ENCODE data around the gene SPINK5.
"Not testable (repeated sequence)": the region's sequence is repeated elsewhere in the genome, so short reads cannot be mapped to it uniquely, and the experiment has no call there.

Gene SPINK5

DNA sequence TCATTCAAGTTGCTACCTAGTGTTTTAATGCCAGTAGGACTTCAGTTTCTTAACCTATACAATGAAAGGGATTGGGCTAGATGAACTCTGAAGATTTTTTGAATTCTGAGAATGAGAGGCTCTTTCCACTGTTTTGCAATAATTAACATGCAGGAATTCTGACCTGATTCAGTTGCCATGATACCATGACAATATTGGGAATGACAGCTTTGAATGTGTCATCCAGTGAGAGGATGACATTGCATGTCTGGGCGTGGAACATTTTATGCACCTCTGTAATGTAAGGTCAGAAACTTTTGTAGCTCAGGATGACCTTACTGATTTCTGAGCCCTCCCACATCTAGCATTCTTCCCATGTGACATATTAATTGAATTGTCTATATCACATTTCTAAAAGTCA lies 30.6 kb upstream of the SPINK5 start:
- no peaks in the 10 kb centered on the region for H3K4me1 Mint-ChIP-seq
- H3K9me3 Mint-ChIP-seq, result no peaks in the 10 kb centered on the region
- H3K36me3 Mint-ChIP-seq (ENCODE audit: low read depth), result no peaks in the 10 kb centered on the region
- H3K4me3 Mint-ChIP-seq, result no peak overlapping the region
- H3K27me3 Mint-ChIP-seq (ENCODE audit: low read depth), result no peaks in the 10 kb centered on the region
- H3K27ac Mint-ChIP-seq, result no peak overlapping the region
- TF ChIP-seq, protein P1, sequence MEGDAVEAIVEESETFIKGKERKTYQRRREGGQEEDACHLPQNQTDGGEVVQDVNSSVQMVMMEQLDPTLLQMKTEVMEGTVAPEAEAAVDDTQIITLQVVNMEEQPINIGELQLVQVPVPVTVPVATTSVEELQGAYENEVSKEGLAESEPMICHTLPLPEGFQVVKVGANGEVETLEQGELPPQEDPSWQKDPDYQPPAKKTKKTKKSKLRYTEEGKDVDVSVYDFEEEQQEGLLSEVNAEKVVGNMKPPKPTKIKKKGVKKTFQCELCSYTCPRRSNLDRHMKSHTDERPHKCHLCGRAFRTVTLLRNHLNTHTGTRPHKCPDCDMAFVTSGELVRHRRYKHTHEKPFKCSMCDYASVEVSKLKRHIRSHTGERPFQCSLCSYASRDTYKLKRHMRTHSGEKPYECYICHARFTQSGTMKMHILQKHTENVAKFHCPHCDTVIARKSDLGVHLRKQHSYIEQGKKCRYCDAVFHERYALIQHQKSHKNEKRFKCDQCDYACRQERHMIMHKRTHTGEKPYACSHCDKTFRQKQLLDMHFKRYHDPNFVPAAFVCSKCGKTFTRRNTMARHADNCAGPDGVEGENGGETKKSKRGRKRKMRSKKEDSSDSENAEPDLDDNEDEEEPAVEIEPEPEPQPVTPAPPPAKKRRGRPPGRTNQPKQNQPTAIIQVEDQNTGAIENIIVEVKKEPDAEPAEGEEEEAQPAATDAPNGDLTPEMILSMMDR (IDR thresholded peaks at IDR 0.05; ENCODE audit: unreplicated experiment in 3 of 3), result no peak

DNA sequence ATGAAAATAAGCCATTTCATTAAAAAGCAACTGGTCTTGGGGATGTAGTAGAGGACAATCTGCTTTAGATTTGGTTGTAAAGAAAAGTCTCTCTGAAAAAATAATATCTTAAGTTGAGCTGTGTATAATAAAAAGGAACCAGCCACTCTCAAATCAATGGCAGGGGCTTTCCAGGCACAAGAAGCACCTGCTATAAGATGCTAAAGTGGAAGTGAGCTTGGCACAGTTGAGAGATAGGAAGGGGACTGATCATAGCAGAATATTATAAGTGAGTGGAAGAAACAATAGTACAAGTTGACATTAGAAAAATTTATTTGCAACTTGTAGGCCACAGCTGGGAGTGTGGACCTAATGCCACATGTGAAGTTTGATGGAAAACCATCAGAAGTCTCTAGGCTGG lies 28.1 kb upstream of the SPINK5 start:
- TF ChIP-seq, protein P1 (IDR thresholded peaks at IDR 0.05; ENCODE audit: unreplicated experiment in 3 of 3), result no peak
- Mint-ChIP-seq H3K9me3 (no peaks in the 10 kb centered on the region), H3K4me1 (no peaks in the 10 kb centered on the region), H3K4me3 (no peak overlapping the region), H3K27me3 (ENCODE audit: low read depth) (no peaks in the 10 kb centered on the region), H3K36me3 (ENCODE audit: low read depth) (no peaks in the 10 kb centered on the region), H3K27ac (no peak overlapping the region)

DNA sequence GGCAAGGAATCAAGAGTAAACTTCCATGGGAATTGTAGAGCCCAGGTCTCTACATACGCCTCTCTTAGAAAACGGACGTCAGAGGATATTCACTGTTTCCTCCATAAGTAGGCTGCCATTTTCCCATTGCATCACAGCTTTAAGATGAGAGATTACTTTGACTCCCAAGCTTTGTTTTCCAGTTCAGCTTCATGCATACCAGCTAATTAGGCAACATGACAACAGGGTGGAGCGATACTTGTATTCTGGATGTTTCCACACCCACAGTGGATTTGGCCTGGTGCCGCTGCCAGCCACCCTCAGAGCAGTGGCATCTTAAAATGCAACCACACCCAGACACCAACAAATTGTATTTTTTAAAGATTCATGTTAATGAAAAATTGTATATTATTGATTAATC lies 20.9 kb upstream of the SPINK5 start:
- H3K4me3 Mint-ChIP-seq, result no peak overlapping the region
- no peaks in the 10 kb centered on the region for H3K9me3 Mint-ChIP-seq
- H3K4me1 Mint-ChIP-seq, result no peaks in the 10 kb centered on the region
- H3K27ac Mint-ChIP-seq, result no peak overlapping the region
- TF ChIP-seq, protein P1 (IDR thresholded peaks at IDR 0.05; ENCODE audit: unreplicated experiment in 3 of 3), result no peak
- H3K36me3 Mint-ChIP-seq (ENCODE audit: low read depth), result no peaks in the 10 kb centered on the region
- no peaks in the 10 kb centered on the region for H3K27me3 Mint-ChIP-seq (ENCODE audit: low read depth)

DNA sequence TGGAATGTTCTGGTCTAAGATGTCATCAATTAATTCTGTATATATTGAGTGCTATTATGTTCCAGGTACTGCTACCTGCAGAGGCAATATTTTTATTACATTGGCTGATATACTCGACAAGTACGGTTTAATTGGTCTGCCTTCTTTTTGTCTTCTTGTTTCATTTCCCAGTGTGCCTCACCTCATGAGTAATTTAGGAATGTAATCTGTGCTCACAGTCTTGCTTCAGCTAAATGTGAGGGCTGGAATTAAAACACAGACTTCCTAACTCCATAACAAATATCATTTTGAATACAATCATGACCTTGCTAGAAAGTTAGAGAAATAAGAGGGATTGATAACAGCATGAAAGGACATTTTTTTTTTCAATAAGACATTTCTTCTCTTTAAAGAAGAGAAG lies 20.1 kb upstream of the SPINK5 start:
- no peak overlapping the region for H3K27ac Mint-ChIP-seq
- no peak overlapping the region for H3K4me3 Mint-ChIP-seq
- H3K4me1 Mint-ChIP-seq, result no peaks in the 10 kb centered on the region
- no peaks in the 10 kb centered on the region for H3K36me3 Mint-ChIP-seq (ENCODE audit: low read depth)
- TF ChIP-seq, protein P1 (IDR thresholded peaks at IDR 0.05; ENCODE audit: unreplicated experiment in 3 of 3), result no peak
- no peaks in the 10 kb centered on the region for H3K9me3 Mint-ChIP-seq
- H3K27me3 Mint-ChIP-seq (ENCODE audit: low read depth), result no peaks in the 10 kb centered on the region

DNA sequence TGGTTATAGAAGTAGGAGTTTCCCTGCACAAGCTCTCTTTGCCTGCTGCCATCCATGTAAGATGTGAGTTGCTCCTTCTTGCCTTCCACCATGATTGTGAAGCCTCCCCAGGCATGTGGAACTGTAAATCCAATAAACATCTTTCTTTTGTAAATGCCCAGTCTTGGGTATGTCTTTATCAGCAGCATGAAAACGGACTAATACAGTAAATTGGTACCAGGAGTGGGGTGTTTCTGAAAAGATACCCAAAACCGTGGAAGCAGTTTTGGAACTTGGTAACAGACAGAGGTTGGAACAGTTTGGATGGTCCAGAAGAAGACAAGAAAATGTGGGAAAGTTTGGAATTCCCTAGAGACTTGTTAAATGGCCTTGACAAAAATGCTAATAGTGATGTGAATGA lies 8.6 kb upstream of the SPINK5 start:
- H3K4me3 Mint-ChIP-seq; H3K27ac Mint-ChIP-seq; H3K27me3 Mint-ChIP-seq (ENCODE audit: low read depth); H3K36me3 Mint-ChIP-seq (ENCODE audit: low read depth); H3K4me1 Mint-ChIP-seq: not testable (repeated sequence)
- H3K9me3 Mint-ChIP-seq, result peaks cover 33% of the 10 kb centered on the region

DNA sequence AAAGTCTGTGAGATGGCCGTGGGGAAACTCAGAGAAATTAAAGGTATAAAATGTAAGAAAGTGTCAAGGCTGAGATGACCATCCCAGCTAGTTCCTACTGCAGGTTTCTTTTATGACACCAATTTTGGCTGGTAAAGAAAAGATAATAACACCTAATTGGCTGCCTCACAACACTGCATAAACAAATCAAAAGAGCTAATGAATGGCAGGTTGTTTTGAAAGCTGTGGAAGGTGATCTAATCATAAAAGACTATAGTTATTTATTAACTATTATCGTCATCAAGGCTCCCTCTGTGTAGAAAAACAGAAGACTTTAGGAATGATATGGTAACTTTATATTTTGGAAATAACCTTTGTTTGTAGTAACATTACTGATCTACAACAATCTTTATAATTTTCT lies 3.5 kb upstream of the SPINK5 start:
- Mint-ChIP-seq H3K4me1 (no peaks in the 10 kb centered on the region), H3K27ac (no peak overlapping the region), H3K4me3 (no peak overlapping the region), H3K36me3 (ENCODE audit: low read depth) (peaks cover 2% of the 10 kb centered on the region), H3K9me3 (peaks cover 14% of the 10 kb centered on the region), H3K27me3 (ENCODE audit: low read depth) (no peaks in the 10 kb centered on the region)
- TF ChIP-seq, protein P1 (IDR thresholded peaks at IDR 0.05; ENCODE audit: unreplicated experiment in 3 of 3), result no peak
